CD4-positive, alpha-beta T cell (primary cell): ENCODE data around the gene MINDY3. TPM values are rescaled to one million over a fixed set of nuclear protein-coding genes. Genes with fewer than 3 reads are reported as not detected.

Experiments
- ATAC-seq: fragments of 200-7000 bp; cut with Tn5 transposase; one replicate; pipeline ENCODE4 v1.10.0; 2022; ENCODE audit warnings: mild to moderate bottlenecking; ENCODE audit not compliant: poor library complexity
- CTCF ChIA-PET: fragments of 350-600 bp; sonication (Branson Sonifier 250); formaldehyde crosslinking; loops from one replicate; lab custom pipeline; 2021; ENCODE audit warnings: antibody characterized with exemption, inconsistent platforms; lab: Charles Lee
- POLR2A ChIA-PET: fragments of 350-600 bp; sonication (Branson Sonifier 250); formaldehyde crosslinking; loops from one replicate; lab custom pipeline; 2021; ENCODE audit warnings: antibody characterized with exemption, inconsistent platforms; lab: Charles Lee
- DNase-seq, 14 experiments: peaks; one replicate each; pipeline ENCODE4 v3.0.0-alpha.2; 2013 to 2020; ENCODE audit warnings: mixed read lengths in 2 of 14
- H3K27ac ChIP-seq, 2 donors: one replicate each; pipeline versions ENCODE4 v1.5.1 to v1.7.0; 2013; ENCODE audit warnings: low read length in 2 of 2, low read depth in 1 of 2, mild to moderate bottlenecking in 1 of 2
- H3K27me3 ChIP-seq, 2 experiments: 1 replicate in 1 of 2; 2 replicates in 1 of 2; pipeline versions ENCODE4 v1.6.1 to v1.7.0; 2013; ENCODE audit warnings: low read length in 2 of 2, control low read depth in 1 of 2, mild to moderate bottlenecking in 1 of 2, moderate library complexity in 1 of 2; ENCODE audit not compliant: insufficient read depth in 2 of 2, control insufficient read depth in 1 of 2
- H3K36me3 ChIP-seq: one replicate; pipeline ENCODE4 v1.6.1; 2013; ENCODE audit warnings: low read length, control low read depth; ENCODE audit not compliant: insufficient read depth
- H3K4me1 ChIP-seq: one replicate; pipeline ENCODE4 v1.6.1; 2013; ENCODE audit warnings: low read length, control low read depth; ENCODE audit not compliant: insufficient read depth
- H3K4me3 ChIP-seq: one replicate; pipeline ENCODE4 v1.5.1; 2013; ENCODE audit warnings: mild to moderate bottlenecking, low read length, moderate library complexity
- H3K9me3 ChIP-seq, 2 experiments: 1 replicate in 1 of 2; 2 replicates in 1 of 2; pipeline versions ENCODE4 v1.6.1 to v1.7.0; 2013; ENCODE audit warnings: low read length in 2 of 2, mild to moderate bottlenecking in 2 of 2, control low read depth in 1 of 2, moderate library complexity in 1 of 2; ENCODE audit not compliant: control insufficient read depth in 1 of 2, insufficient read depth in 1 of 2
- H3K27ac Mint-ChIP-seq: one replicate; pipeline ENCODE4 v1.8.0; 2020; ENCODE audit warnings: mixed read lengths
- H3K27me3 Mint-ChIP-seq: one replicate; pipeline ENCODE4 v1.8.0; 2021; ENCODE audit warnings: mixed read lengths
- H3K36me3 Mint-ChIP-seq: one replicate; pipeline ENCODE4 v1.8.0; 2021; ENCODE audit warnings: low read depth, mixed read lengths
- H3K4me1 Mint-ChIP-seq: one replicate; pipeline ENCODE4 v1.8.0; 2021; ENCODE audit warnings: low read depth, mixed read lengths
- H3K4me3 Mint-ChIP-seq: one replicate; pipeline ENCODE4 v1.8.0; 2020; ENCODE audit warnings: mild to moderate bottlenecking, mixed read lengths
- H3K9me3 Mint-ChIP-seq: one replicate; pipeline ENCODE4 v1.8.0; 2020; ENCODE audit warnings: mixed read lengths
- CTCF ChIP-seq: fragments of 200-600 bp; IDR thresholded peaks from one replicate; pipeline ENCODE4 v1.8.0; 2022; ENCODE audit warnings: antibody characterized with exemption, mild to moderate bottlenecking
- intact Hi-C, 2 experiments: fragments of 100-400 bp; cut with DNase I in 1 of 2; cut with micrococcal nuclease in 1 of 2; formaldehyde crosslinking; loops; one replicate each; pipeline versions ENCODE4 v1.15.1 to v1.9.0; 2023 to 2025; cut with DNase I, micrococcal nuclease
- total RNA-seq, 174 experiments: library from RNA in 2 of 174; stranded (reverse) in 2 of 174; gene quantifications; one replicate each; pipeline ENCODE4 v1.2.3 and lab custom pipeline; 2021 to 2026

MINDY3 gene
- total RNA-seq, 2 experiments from 2014 or later: 39.8 to 40.6 TPM

GRCh38 chr10:15860692-15861201 lies 440 bp upstream of the MINDY3 start:
- intact Hi-C loops: loop anchor here in 1 of 2 experiments (5.0 kb wide), 3 partner anchors 577 to 1782 kb away; partner anchors contain the start of genes PTER, RSU1 and STAM
- Histone ChIP-seq H3K4me3 (peak overlapping the region; percentile 83), H3K9me3 (no peaks in the 10 kb centered on the region), H3K27ac (peak overlapping the region in 1 of 2 donors; percentile 56), H3K27me3 (peaks cover 0 to 21% of the 10 kb centered on the region in 2 experiments), H3K36me3 (no peaks in the 10 kb centered on the region), H3K4me1 (peaks cover 10% of the 10 kb centered on the region)
- CTCF ChIA-PET: no interaction called here
- peaks cover 47% of the 10 kb centered on the region for H3K4me1 Mint-ChIP-seq
- no peak for TF ChIP-seq CTCF
- H3K9me3 Mint-ChIP-seq: peaks cover 1% of the 10 kb centered on the region
- peak overlapping the region; percentile 98 for H3K4me3 Mint-ChIP-seq
- peak overlapping the region; percentile 89 for H3K27ac Mint-ChIP-seq
- DNase-seq (no peak), ATAC-seq (no peak)
- H3K27me3 Mint-ChIP-seq: peaks cover 26% of the 10 kb centered on the region
- peaks cover 27% of the 10 kb centered on the region for H3K36me3 Mint-ChIP-seq
- POLR2A ChIA-PET: interaction anchor here (1.1 to 2.4 kb wide), 4 partner anchors 18 to 1783 kb away, joined by 3 to 10 read pairs (median 6); partner anchors contain the start of genes PTER, RSU1 and STAM

- H3K27ac Mint-ChIP-seq: peak overlapping the region; percentile 89
- Histone ChIP-seq H3K27me3 (peaks cover 0 to 11% of the 10 kb centered on the region in 2 experiments), H3K4me3 (peak overlapping the region; percentile 83), H3K36me3 (no peaks in the 10 kb centered on the region), H3K9me3 (no peaks in the 10 kb centered on the region), H3K4me1 (peaks cover 10% of the 10 kb centered on the region), H3K27ac (no peak overlapping the region)
- H3K27me3 Mint-ChIP-seq: peaks cover 13% of the 10 kb centered on the region
- no peaks in the 10 kb centered on the region for H3K9me3 Mint-ChIP-seq
- no peak for TF ChIP-seq CTCF
- POLR2A ChIA-PET: interaction anchor here (2.4 kb wide), 1 partner anchor 958 kb away, joined by 10 read pairs; the partner anchor contains the start of gene RSU1
- H3K4me1 Mint-ChIP-seq: peaks cover 58% of the 10 kb centered on the region
- DNase-seq (peak in 1 of 14 experiments; percentile 1), ATAC-seq (no peak)
- CTCF ChIA-PET: no interaction called here
- H3K4me3 Mint-ChIP-seq: peak overlapping the region; percentile 98
- intact Hi-C loops: no loop called here
- H3K36me3 Mint-ChIP-seq: peaks cover 38% of the 10 kb centered on the region
These were observed 800 bp downstream of the MINDY3 start for GRCh38 chr10:15859509-15859905.

GRCh38 chr10:15858861-15859281 lies 1.4 kb downstream of the MINDY3 start:
- H3K27me3 Mint-ChIP-seq: peaks cover 7% of the 10 kb centered on the region
- Histone ChIP-seq H3K9me3 (no peaks in the 10 kb centered on the region), H3K36me3 (peaks cover 3% of the 10 kb centered on the region), H3K4me1 (peaks cover 10% of the 10 kb centered on the region), H3K27me3 (peaks cover 0 to 7% of the 10 kb centered on the region in 2 experiments), H3K4me3 (peak overlapping the region; percentile 83), H3K27ac (no peak overlapping the region)
- no peaks in the 10 kb centered on the region for H3K9me3 Mint-ChIP-seq
- peak overlapping the region; percentile 83 for H3K4me3 Mint-ChIP-seq
- TF ChIP-seq CTCF: no peak
- POLR2A ChIA-PET: no interaction called here
- no peak overlapping the region for H3K27ac Mint-ChIP-seq
- intact Hi-C loops: no loop called here
- ATAC-seq: no peak
- peaks cover 64% of the 10 kb centered on the region for H3K4me1 Mint-ChIP-seq
- H3K36me3 Mint-ChIP-seq: peaks cover 44% of the 10 kb centered on the region
- CTCF ChIA-PET: no interaction called here
- no peak for DNase-seq
